ENCODE measurements around the gene PNLDC1.

DNA sequence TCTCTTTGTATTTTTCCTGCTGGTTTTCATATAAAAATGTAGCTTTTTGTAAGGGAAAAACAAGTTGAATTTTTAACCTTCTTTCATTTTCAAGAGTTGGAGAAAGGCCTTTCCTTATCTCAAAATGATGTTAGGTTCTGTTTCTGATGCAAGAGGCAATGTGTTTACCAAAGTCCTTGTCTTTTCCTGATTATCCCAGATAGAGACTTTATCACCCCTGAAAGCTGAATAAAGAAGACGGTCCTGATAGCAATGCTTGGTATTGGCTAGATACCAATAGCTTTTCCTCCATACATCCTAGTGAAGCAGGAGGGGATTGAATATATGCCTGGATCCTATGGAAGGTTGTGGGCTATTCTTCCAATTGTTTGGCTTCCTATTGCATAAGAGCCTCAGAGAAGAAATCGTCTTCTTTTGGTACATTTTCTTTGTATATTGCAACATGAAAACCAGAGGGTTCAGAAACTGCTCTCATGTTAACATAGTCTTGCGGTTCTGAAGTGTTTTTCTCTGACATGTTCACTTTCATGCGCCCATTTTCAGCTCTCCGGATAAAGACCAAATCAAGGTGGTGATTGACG, 5.5 kb downstream of the PNLDC1 start:
- TF ChIP-seq, protein P1, sequence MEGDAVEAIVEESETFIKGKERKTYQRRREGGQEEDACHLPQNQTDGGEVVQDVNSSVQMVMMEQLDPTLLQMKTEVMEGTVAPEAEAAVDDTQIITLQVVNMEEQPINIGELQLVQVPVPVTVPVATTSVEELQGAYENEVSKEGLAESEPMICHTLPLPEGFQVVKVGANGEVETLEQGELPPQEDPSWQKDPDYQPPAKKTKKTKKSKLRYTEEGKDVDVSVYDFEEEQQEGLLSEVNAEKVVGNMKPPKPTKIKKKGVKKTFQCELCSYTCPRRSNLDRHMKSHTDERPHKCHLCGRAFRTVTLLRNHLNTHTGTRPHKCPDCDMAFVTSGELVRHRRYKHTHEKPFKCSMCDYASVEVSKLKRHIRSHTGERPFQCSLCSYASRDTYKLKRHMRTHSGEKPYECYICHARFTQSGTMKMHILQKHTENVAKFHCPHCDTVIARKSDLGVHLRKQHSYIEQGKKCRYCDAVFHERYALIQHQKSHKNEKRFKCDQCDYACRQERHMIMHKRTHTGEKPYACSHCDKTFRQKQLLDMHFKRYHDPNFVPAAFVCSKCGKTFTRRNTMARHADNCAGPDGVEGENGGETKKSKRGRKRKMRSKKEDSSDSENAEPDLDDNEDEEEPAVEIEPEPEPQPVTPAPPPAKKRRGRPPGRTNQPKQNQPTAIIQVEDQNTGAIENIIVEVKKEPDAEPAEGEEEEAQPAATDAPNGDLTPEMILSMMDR (IDR thresholded peaks at IDR 0.05): no peak
- no peak for TF ChIP-seq POLR2A (IDR thresholded peaks at IDR 0.05)

Measured in testis (tissue), 2 donors.